GM23338 (cell line): ENCODE results near the gene CCPG1.

Experiments used
- CREB1 ChIP-seq: fragments of 250-450 bp; sonication (Bioruptor Pico); IDR thresholded peaks from 2 replicates; pipeline ENCODE4 v1.5.0; 2020; ENCODE audit warnings: low read depth, mild to moderate bottlenecking, moderate library complexity
- EZH2 ChIP-seq: fragments of 200-600 bp; sonication (generic); IDR thresholded peaks from one replicate; pipeline ENCODE4 v1.8.0; 2017; ENCODE audit warnings: antibody characterized with exemption, mild to moderate bottlenecking, low read depth; ENCODE audit not compliant: unreplicated experiment
- EZH2phosphoT487 ChIP-seq: fragments of 200-600 bp; sonication (generic); IDR thresholded peaks from one replicate; pipeline ENCODE4 v1.8.1; 2018; ENCODE audit warnings: antibody characterized with exemption; ENCODE audit not compliant: unreplicated experiment
- JUNB ChIP-seq: IDR thresholded peaks from one replicate; pipeline ENCODE4 v1.6.1; 2016; ENCODE audit warnings: antibody characterized with exemption; ENCODE audit not compliant: unreplicated experiment
- NANOG ChIP-seq: IDR thresholded peaks from 2 replicates; pipeline ENCODE4 v1.6.1; 2016; ENCODE audit warnings: antibody characterized with exemption, borderline replicate concordance
- POLR2AphosphoS5 ChIP-seq: IDR thresholded peaks from 2 replicates; pipeline ENCODE4 v1.6.1; 2016; ENCODE audit warnings: antibody characterized with exemption, low read depth
- STAT1 ChIP-seq: IDR thresholded peaks from one replicate; pipeline ENCODE4 v1.6.1; 2016; ENCODE audit warnings: antibody characterized with exemption; ENCODE audit not compliant: unreplicated experiment
- ZNF331 ChIP-seq: fragments of 250-450 bp; sonication (Bioruptor Pico); IDR thresholded peaks from 2 replicates; pipeline ENCODE4 v1.5.0; 2020; ENCODE audit warnings: low read depth, mild to moderate bottlenecking, moderate library complexity
- TF ChIP-seq, protein P1 (sequence below), 2 experiments: fragments of 200-600 bp in 1 of 2; sonication (generic) in 1 of 2; conservative IDR thresholded peaks; 2 replicates each; pipeline versions ENCODE4 v1.5.1 to v1.6.1; 2016 to 2017; ENCODE audit warnings: antibody characterized with exemption in 2 of 2, low read depth in 2 of 2, mild to moderate bottlenecking in 2 of 2, moderate library complexity in 1 of 2
- TF ChIP-seq, protein P2 (sequence below): IDR thresholded peaks from one replicate; pipeline ENCODE4 v1.6.1; 2018; ENCODE audit warnings: antibody characterized with exemption; ENCODE audit not compliant: unreplicated experiment
- TF ChIP-seq, protein P3 (sequence below): fragments of 250-450 bp; sonication (Bioruptor Pico); IDR thresholded peaks from 2 replicates; pipeline ENCODE4 v1.5.0; 2020; ENCODE audit warnings: mild to moderate bottlenecking, moderate library complexity

DNA sequence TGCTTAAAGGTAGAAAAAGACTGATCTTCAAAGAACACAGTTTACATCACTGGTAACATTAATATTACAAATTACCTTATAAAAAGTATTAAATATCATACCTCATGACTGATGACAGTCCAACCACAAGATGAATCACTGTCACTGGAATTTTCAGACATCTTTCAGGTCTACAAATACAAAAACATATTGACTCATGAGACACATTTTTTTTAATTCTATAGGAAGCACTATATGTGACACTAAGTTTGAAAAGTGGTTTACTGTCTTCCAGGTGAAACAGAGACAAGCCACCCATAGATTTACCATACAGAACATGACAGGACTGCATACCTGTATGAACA, 18.9 kb downstream of the CCPG1 start:
- TF ChIP-seq, protein P1, sequence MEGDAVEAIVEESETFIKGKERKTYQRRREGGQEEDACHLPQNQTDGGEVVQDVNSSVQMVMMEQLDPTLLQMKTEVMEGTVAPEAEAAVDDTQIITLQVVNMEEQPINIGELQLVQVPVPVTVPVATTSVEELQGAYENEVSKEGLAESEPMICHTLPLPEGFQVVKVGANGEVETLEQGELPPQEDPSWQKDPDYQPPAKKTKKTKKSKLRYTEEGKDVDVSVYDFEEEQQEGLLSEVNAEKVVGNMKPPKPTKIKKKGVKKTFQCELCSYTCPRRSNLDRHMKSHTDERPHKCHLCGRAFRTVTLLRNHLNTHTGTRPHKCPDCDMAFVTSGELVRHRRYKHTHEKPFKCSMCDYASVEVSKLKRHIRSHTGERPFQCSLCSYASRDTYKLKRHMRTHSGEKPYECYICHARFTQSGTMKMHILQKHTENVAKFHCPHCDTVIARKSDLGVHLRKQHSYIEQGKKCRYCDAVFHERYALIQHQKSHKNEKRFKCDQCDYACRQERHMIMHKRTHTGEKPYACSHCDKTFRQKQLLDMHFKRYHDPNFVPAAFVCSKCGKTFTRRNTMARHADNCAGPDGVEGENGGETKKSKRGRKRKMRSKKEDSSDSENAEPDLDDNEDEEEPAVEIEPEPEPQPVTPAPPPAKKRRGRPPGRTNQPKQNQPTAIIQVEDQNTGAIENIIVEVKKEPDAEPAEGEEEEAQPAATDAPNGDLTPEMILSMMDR (conservative IDR thresholded peaks at IDR 0.05; ENCODE audit: low read depth in 2 of 2) = no peak
- TF ChIP-seq, protein P2, sequence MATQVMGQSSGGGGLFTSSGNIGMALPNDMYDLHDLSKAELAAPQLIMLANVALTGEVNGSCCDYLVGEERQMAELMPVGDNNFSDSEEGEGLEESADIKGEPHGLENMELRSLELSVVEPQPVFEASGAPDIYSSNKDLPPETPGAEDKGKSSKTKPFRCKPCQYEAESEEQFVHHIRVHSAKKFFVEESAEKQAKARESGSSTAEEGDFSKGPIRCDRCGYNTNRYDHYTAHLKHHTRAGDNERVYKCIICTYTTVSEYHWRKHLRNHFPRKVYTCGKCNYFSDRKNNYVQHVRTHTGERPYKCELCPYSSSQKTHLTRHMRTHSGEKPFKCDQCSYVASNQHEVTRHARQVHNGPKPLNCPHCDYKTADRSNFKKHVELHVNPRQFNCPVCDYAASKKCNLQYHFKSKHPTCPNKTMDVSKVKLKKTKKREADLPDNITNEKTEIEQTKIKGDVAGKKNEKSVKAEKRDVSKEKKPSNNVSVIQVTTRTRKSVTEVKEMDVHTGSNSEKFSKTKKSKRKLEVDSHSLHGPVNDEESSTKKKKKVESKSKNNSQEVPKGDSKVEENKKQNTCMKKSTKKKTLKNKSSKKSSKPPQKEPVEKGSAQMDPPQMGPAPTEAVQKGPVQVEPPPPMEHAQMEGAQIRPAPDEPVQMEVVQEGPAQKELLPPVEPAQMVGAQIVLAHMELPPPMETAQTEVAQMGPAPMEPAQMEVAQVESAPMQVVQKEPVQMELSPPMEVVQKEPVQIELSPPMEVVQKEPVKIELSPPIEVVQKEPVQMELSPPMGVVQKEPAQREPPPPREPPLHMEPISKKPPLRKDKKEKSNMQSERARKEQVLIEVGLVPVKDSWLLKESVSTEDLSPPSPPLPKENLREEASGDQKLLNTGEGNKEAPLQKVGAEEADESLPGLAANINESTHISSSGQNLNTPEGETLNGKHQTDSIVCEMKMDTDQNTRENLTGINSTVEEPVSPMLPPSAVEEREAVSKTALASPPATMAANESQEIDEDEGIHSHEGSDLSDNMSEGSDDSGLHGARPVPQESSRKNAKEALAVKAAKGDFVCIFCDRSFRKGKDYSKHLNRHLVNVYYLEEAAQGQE = no peak
- TF ChIP-seq POLR2AphosphoS5 (no peak), EZH2 (no peak), EZH2phosphoT487 (no peak), JUNB (no peak), CREB1 (no peak), NANOG (no peak), STAT1 (no peak), ZNF331 (CRISPR knock-in tag) (no peak)
- TF ChIP-seq, protein P3, sequence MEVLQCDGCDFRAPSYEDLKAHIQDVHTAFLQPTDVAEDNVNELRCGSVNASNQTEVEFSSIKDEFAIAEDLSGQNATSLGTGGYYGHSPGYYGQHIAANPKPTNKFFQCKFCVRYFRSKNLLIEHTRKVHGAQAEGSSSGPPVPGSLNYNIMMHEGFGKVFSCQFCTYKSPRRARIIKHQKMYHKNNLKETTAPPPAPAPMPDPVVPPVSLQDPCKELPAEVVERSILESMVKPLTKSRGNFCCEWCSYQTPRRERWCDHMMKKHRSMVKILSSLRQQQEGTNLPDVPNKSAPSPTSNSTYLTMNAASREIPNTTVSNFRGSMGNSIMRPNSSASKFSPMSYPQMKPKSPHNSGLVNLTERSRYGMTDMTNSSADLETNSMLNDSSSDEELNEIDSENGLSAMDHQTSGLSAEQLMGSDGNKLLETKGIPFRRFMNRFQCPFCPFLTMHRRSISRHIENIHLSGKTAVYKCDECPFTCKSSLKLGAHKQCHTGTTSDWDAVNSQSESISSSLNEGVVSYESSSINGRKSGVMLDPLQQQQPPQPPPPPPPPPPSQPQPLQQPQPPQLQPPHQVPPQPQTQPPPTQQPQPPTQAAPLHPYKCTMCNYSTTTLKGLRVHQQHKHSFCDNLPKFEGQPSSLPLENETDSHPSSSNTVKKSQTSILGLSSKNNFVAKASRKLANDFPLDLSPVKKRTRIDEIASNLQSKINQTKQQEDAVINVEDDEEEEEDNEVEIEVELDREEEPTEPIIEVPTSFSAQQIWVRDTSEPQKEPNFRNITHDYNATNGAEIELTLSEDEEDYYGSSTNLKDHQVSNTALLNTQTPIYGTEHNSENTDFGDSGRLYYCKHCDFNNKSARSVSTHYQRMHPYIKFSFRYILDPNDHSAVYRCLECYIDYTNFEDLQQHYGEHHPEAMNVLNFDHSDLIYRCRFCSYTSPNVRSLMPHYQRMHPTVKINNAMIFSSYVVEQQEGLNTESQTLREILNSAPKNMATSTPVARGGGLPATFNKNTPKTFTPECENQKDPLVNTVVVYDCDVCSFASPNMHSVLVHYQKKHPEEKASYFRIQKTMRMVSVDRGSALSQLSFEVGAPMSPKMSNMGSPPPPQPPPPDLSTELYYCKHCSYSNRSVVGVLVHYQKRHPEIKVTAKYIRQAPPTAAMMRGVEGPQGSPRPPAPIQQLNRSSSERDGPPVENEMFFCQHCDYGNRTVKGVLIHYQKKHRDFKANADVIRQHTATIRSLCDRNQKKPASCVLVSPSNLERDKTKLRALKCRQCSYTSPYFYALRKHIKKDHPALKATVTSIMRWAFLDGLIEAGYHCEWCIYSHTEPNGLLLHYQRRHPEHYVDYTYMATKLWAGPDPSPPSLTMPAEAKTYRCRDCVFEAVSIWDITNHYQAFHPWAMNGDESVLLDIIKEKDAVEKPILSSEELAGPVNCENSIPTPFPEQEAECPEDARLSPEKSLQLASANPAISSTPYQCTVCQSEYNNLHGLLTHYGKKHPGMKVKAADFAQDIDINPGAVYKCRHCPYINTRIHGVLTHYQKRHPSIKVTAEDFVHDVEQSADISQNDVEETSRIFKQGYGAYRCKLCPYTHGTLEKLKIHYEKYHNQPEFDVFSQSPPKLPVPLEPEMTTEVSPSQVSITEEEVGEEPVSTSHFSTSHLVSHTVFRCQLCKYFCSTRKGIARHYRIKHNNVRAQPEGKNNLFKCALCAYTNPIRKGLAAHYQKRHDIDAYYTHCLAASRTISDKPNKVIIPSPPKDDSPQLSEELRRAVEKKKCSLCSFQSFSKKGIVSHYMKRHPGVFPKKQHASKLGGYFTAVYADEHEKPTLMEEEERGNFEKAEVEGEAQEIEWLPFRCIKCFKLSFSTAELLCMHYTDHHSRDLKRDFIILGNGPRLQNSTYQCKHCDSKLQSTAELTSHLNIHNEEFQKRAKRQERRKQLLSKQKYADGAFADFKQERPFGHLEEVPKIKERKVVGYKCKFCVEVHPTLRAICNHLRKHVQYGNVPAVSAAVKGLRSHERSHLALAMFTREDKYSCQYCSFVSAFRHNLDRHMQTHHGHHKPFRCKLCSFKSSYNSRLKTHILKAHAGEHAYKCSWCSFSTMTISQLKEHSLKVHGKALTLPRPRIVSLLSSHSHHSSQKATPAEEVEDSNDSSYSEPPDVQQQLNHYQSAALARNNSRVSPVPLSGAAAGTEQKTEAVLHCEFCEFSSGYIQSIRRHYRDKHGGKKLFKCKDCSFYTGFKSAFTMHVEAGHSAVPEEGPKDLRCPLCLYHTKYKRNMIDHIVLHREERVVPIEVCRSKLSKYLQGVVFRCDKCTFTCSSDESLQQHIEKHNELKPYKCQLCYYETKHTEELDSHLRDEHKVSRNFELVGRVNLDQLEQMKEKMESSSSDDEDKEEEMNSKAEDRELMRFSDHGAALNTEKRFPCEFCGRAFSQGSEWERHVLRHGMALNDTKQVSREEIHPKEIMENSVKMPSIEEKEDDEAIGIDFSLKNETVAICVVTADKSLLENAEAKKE (CRISPR knock-in tag) = no peak
